Measurements from ENCODE around the gene SLC44A1.

The SLC44A1 gene

GRCh38 chr9:105391288-105391687, 146.8 kb downstream of the SLC44A1 start:
- DNase-seq (ENCODE audit: low read depth in 2 of 2): no peak

- no peak for DNase-seq (ENCODE audit: low read depth in 2 of 2)
These were observed 148.1 kb downstream of the SLC44A1 start for GRCh38 chr9:105392531-105392930.

GRCh38 chr9:105393576-105394344, 149.3 kb downstream of the SLC44A1 start:
- DNase-seq (ENCODE audit: low read depth in 2 of 2): no peak

GRCh38 chr9:105396441-105396840, 152.0 kb downstream of the SLC44A1 start:
- no peak for DNase-seq (ENCODE audit: low read depth in 2 of 2)

GRCh38 chr9:105396901-105397300, 152.4 kb downstream of the SLC44A1 start:
- DNase-seq (ENCODE audit: low read depth in 2 of 2): no peak

- DNase-seq (ENCODE audit: low read depth in 2 of 2): no peak
These were observed 154.7 kb downstream of the SLC44A1 start for GRCh38 chr9:105399117-105399516.

- DNase-seq (ENCODE audit: low read depth in 2 of 2): no peak
These were observed 157.2 kb downstream of the SLC44A1 start for GRCh38 chr9:105401651-105402050.

- DNase-seq (ENCODE audit: low read depth in 2 of 2): no peak
These were observed 159.2 kb downstream of the SLC44A1 start for GRCh38 chr9:105403552-105404248.

- DNase-seq (ENCODE audit: low read depth in 2 of 2): peak; percentile 14 to 30
These were observed 161.2 kb downstream of the SLC44A1 start for GRCh38 chr9:105405514-105406131.

GRCh38 chr9:105406369-105406768, 161.9 kb downstream of the SLC44A1 start:
- no peak for DNase-seq (ENCODE audit: low read depth in 2 of 2)

GRCh38 chr9:105413525-105413924, 169.1 kb downstream of the SLC44A1 start:
- DNase-seq (ENCODE audit: low read depth in 2 of 2): no peak

GRCh38 chr9:105414947-105415661, 170.7 kb downstream of the SLC44A1 start:
- DNase-seq (ENCODE audit: low read depth in 2 of 2): peak; percentile 14 to 23

- no peak for DNase-seq (ENCODE audit: low read depth in 2 of 2)
These were observed 171.2 kb downstream of the SLC44A1 start for GRCh38 chr9:105415662-105415980.

- no peak for DNase-seq (ENCODE audit: low read depth in 2 of 2)
These were observed 172.4 kb downstream of the SLC44A1 start for GRCh38 chr9:105416840-105417239.

- no peak for DNase-seq (ENCODE audit: low read depth in 2 of 2)
These were observed 174.4 kb downstream of the SLC44A1 start for GRCh38 chr9:105418588-105419500.

- no peak for DNase-seq (ENCODE audit: low read depth in 2 of 2)
These were observed 175.6 kb downstream of the SLC44A1 start for GRCh38 chr9:105419816-105420597.

- DNase-seq (ENCODE audit: low read depth in 2 of 2): no peak
These were observed 176.7 kb downstream of the SLC44A1 start for GRCh38 chr9:105421154-105421553.

- no peak for DNase-seq (ENCODE audit: low read depth in 2 of 2)
These were observed 177.4 kb downstream of the SLC44A1 start for GRCh38 chr9:105421864-105422263.

GRCh38 chr9:105425816-105426433, 181.5 kb downstream of the SLC44A1 start:
- DNase-seq (ENCODE audit: low read depth in 2 of 2): no peak

GRCh38 chr9:105426657-105427056, 182.2 kb downstream of the SLC44A1 start:
- no peak for DNase-seq (ENCODE audit: low read depth in 2 of 2)

Measured in stimulated activated CD4-positive, alpha-beta T cell treated with anti-CD3 and anti-CD28 coated beads, Interleukin-4, amount 100 ng/mL, for 48 hours (primary cell).